ENCODE data around the gene UXT. TPM values are rescaled to one million over a fixed set of nuclear protein-coding genes. Genes with fewer than 3 reads are reported as not detected.

UXT gene
- total and polyA plus RNA-seq, 2 of the 13 experiments (the other 11 are each of a cell fraction or from before 2014, with no cell fraction given), result 107 to 123 TPM

GRCh38 chrX:47619486-47620302 lies 39.3 kb downstream of the UXT start, which contains the start of gene SYN1 (continued):
- TF ChIP-seq TFDP2 (CRISPR knock-in tag; IDR thresholded peaks at IDR 0.05) (0 out of 2 replicates have a peak, but pooled peaks have one; percentile 25), ZNF660 (CRISPR knock-in tag; IDR thresholded peaks at IDR 0.05; ENCODE audit: borderline replicate concordance, low read depth) (no peak), ZNF317 (CRISPR knock-in tag; IDR thresholded peaks at IDR 0.05) (no peak), ZSCAN21 (CRISPR knock-in tag; IDR thresholded peaks at IDR 0.05; ENCODE audit: borderline replicate concordance) (peak; percentile 77; the same call in 1 of the 2 replicates), NAIF1 (CRISPR knock-in tag; IDR thresholded peaks at IDR 0.05; ENCODE audit: borderline replicate concordance) (no peak), ZBTB26 (CRISPR knock-in tag; IDR thresholded peaks at IDR 0.05; ENCODE audit: borderline replicate concordance) (no peak), POLR2A (IDR thresholded peaks at IDR 0.05; ENCODE audit: insufficient read depth in 1 of 2, low read depth in 2 of 2, low read length in 2 of 2) (no peak), GTF3A (CRISPR knock-in tag; conservative IDR thresholded peaks at IDR 0.05) (no peak), HES4 (CRISPR knock-in tag; IDR thresholded peaks at IDR 0.05; ENCODE audit: borderline replicate concordance) (peak; percentile 78), GLMP (CRISPR knock-in tag; IDR thresholded peaks at IDR 0.05; ENCODE audit: borderline replicate concordance) (no peak), MED1 (CRISPR knock-in tag; IDR thresholded peaks at IDR 0.05) (0 out of 2 replicates have a peak, but pooled peaks have one; percentile 28), ZNF83 (CRISPR knock-in tag; IDR thresholded peaks at IDR 0.05; ENCODE audit: borderline replicate concordance) (0 out of 2 replicates have a peak, but pooled peaks have one; percentile 46), CEBPB (IDR thresholded peaks at IDR 0.05; ENCODE audit: borderline replicate concordance, low read depth, low read length) (no peak), CREB1 (IDR thresholded peaks at IDR 0.05) (peak; percentile 92), CREB1 (CRISPR knock-in tag; IDR thresholded peaks at IDR 0.05) (no peak), HOXA5 (CRISPR knock-in tag; IDR thresholded peaks at IDR 0.05) (peak; percentile 84), PHF5A (CRISPR knock-in tag; IDR thresholded peaks at IDR 0.05; ENCODE audit: low read depth, unreplicated experiment) (no peak), YEATS2 (CRISPR knock-in tag; IDR thresholded peaks at IDR 0.05; ENCODE audit: borderline replicate concordance) (peak; percentile 43; the same call in 1 of the 2 replicates), CBX2 (IDR thresholded peaks at IDR 0.05; ENCODE audit: low read depth, low read length) (no peak), CBX2 (CRISPR knock-in tag; IDR thresholded peaks at IDR 0.05; ENCODE audit: low read depth) (no peak), ZNF276 (CRISPR knock-in tag; IDR thresholded peaks at IDR 0.05; ENCODE audit: low read depth) (no peak), MTERF4 (CRISPR knock-in tag; IDR thresholded peaks at IDR 0.05) (no peak), RBFOX2 (IDR thresholded peaks at IDR 0.05; ENCODE audit: low read depth, low read length) (no peak), CAMTA2 (CRISPR knock-in tag; IDR thresholded peaks at IDR 0.05; ENCODE audit: borderline replicate concordance) (no peak)
